ENCODE measurements around the gene HECW1.

HECW1 gene

GRCh38 chr7:43363035-43363791 lies 250.8 kb downstream of the HECW1 start:
- DNase-seq (ENCODE audit: extremely low read depth, low read depth) = no peak

GRCh38 chr7:43364391-43364790 lies 251.9 kb downstream of the HECW1 start:
- no peak for TF ChIP-seq CTCF (IDR thresholded peaks at IDR 0.05; ENCODE audit: low read depth, low read length)
- no peak for DNase-seq (ENCODE audit: extremely low read depth, low read depth)

More at GRCh38 chr7:43363035-43363791, 250.8 kb downstream of the HECW1 start:
- TF ChIP-seq CTCF (IDR thresholded peaks at IDR 0.05; ENCODE audit: low read depth, low read length) = no peak

GRCh38 chr7:43372676-43373355 lies 260.4 kb downstream of the HECW1 start:
- DNase-seq (ENCODE audit: extremely low read depth, low read depth) = no peak
- TF ChIP-seq CTCF (IDR thresholded peaks at IDR 0.05; ENCODE audit: low read depth, low read length) = no peak

DNA sequence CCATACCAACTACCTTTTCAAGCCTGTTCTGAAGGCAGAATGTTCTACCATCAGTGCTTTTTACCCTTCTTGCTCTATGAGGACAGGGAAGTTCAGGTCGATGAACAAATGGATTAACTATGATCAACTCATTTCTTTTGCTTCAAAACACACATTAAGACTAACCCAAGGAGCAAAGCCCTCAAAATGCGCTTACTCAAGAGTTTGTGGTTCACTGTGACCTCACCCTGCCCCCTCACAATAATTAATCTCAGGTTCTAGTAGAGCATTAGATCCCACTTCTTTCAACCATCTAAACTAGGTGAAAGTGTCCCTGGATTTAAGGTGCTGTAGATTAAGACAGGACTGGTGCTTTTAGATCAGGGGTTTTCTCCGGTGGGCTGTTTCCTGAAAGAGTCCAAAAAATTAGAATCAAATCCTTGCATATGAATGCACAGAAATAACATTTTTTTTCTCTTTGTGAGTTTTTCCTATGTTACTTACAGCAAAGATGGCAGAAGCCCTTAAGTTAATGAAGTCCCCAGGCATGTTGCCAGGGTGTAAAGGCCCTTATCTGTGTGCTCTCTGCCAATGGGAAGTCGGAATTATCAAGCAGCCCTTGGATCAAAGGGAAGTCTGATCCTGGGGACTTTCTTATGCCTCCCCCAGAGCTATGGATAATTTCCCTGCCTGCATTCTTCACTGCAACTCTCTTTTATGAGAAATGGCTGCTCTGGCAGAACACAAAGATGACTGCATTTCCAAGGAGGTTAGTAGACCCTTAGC lies 264.9 kb downstream of the HECW1 start:
- DNase-seq (ENCODE audit: extremely low read depth, low read depth) = no peak
- no peak for TF ChIP-seq CTCF (IDR thresholded peaks at IDR 0.05; ENCODE audit: low read depth, low read length)

- DNase-seq (ENCODE audit: extremely low read depth, low read depth) = no peak
- TF ChIP-seq CTCF (IDR thresholded peaks at IDR 0.05; ENCODE audit: low read depth, low read length) = no peak
Observed at GRCh38 chr7:43379210-43379609, 266.8 kb downstream of the HECW1 start.

DNA sequence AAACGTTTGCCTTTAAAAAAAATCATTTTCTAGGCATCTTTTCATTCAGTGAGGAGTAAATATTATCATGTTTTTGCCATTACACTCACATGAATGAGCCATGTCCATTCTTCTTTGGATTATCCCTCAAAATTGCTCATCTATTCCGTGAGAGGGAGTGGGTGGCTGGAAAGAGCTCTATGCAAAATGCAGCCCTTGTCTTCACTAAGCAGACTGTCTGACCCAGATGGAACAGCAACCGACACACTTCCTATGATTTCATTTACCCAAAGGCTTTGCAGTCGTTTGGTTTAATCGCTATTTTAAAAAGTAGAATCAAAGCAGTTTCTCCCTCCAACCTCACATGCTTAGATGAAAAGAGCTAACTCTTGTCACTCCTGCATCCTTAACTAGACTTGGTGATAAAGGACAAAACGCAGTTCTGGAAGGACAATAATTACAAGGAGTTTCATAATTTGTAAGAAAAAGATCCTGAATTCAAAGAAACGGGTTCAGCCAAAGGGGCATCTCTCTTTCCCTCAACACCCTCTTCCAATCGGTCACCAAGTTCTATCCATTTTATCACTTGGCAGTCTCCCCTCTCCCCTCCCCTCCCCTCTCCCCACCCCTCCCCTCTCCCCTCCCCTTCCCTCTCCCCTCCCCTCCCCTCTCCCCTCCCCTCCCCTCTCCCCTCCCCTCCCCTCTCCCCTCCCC lies 272.3 kb downstream of the HECW1 start:
- no peak for TF ChIP-seq CTCF (IDR thresholded peaks at IDR 0.05; ENCODE audit: low read depth, low read length)
- DNase-seq (ENCODE audit: extremely low read depth, low read depth) = no peak

Data from AG09319 (cell line).